Measurements from ENCODE around the gene ATF7IP.

- no peak for TF ChIP-seq EZH2 (IDR thresholded peaks at IDR 0.05; ENCODE audit: borderline replicate concordance, insufficient read depth, low read depth, low read length, poor library complexity, severe bottlenecking)
- TF ChIP-seq, protein P1, sequence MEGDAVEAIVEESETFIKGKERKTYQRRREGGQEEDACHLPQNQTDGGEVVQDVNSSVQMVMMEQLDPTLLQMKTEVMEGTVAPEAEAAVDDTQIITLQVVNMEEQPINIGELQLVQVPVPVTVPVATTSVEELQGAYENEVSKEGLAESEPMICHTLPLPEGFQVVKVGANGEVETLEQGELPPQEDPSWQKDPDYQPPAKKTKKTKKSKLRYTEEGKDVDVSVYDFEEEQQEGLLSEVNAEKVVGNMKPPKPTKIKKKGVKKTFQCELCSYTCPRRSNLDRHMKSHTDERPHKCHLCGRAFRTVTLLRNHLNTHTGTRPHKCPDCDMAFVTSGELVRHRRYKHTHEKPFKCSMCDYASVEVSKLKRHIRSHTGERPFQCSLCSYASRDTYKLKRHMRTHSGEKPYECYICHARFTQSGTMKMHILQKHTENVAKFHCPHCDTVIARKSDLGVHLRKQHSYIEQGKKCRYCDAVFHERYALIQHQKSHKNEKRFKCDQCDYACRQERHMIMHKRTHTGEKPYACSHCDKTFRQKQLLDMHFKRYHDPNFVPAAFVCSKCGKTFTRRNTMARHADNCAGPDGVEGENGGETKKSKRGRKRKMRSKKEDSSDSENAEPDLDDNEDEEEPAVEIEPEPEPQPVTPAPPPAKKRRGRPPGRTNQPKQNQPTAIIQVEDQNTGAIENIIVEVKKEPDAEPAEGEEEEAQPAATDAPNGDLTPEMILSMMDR (IDR thresholded peaks at IDR 0.05) = no peak
These were observed 86.9 kb downstream of the ATF7IP start for GRCh38 chr12:14452336-14452735.
